ENCODE results near the gene SGMS2. TPM values are rescaled to one million over a fixed set of nuclear protein-coding genes. Genes with fewer than 3 reads are reported as not detected.

The SGMS2 gene
- total and polyA plus RNA-seq, 2 of the 4 experiments (the other 2 are of a cell fraction), result 13.4 to 37.5 TPM

GRCh38 chr4:107854356-107855022 lies 29.8 kb downstream of the SGMS2 start:
- Histone ChIP-seq H3K27me3 (ENCODE audit: control insufficient read depth, insufficient read depth, low read length) (no peaks in the 10 kb centered on the region), H3K4me2 (ENCODE audit: low read depth, low read length) (no peak overlapping the region), H3K4me1 (ENCODE audit: control insufficient read depth, insufficient read depth, low read length) (no peaks in the 10 kb centered on the region), H3K9me3 (ENCODE audit: control insufficient read depth, insufficient read depth, low read length) (no peaks in the 10 kb centered on the region), H2BK120ac (ENCODE audit: low read depth, low read length) (no peak overlapping the region), H3K36me3 (ENCODE audit: control insufficient read depth, insufficient read depth, low read length) (no peaks in the 10 kb centered on the region), H2BK20ac (ENCODE audit: low read depth, low read length) (no peak overlapping the region), H2AFZ (replicated peaks; ENCODE audit: low read length, poor library complexity) (no peak overlapping the region), H3K23ac (ENCODE audit: low read depth, low read length) (no peak overlapping the region), H3K9me1 (ENCODE audit: insufficient read depth, low read length) (no peaks in the 10 kb centered on the region), H4K5ac (ENCODE audit: low read depth, low read length) (no peak overlapping the region), H4K20me1 (ENCODE audit: insufficient read depth, low read length) (no peaks in the 10 kb centered on the region; the same call in 1 of the 2 replicates), H3K79me1 (ENCODE audit: low read depth in 1 of 2, low read length in 2 of 2) (peaks cover 0 to 14% of the 10 kb centered on the region in 2 experiments; a peak in 1 of 4 replicates), H3K27ac (ENCODE audit: insufficient read depth, low read length) (no peak overlapping the region), H3K4ac (ENCODE audit: low read depth, low read length) (no peak overlapping the region), H4K8ac (ENCODE audit: low read depth in 2 of 2, low read length in 2 of 2) (no peak overlapping the region), H3K4me3 (ENCODE audit: insufficient read depth, low read depth, low read length) (no peak overlapping the region), H3K9ac (ENCODE audit: low read depth, low read length) (no peak overlapping the region), H2BK5ac (ENCODE audit: low read depth, low read length, poor library complexity, severe bottlenecking) (no peak overlapping the region), H3K14ac (replicated peaks; ENCODE audit: low read depth, low read length) (no peak overlapping the region), H4K91ac (ENCODE audit: insufficient read depth, low read depth, low read length) (no peak overlapping the region), H3K56ac (ENCODE audit: extremely low read depth, insufficient read depth, low read length) (no peak overlapping the region), H2BK15ac (ENCODE audit: low read depth, low read length) (no peak overlapping the region), H2AK5ac (ENCODE audit: low read depth, low read length) (no peak overlapping the region), H3K18ac (ENCODE audit: low read depth, low read length) (no peak overlapping the region), H2AK9ac (replicated peaks; ENCODE audit: low read depth, low read length, poor library complexity) (no peak overlapping the region)
- DNase-seq (peak; percentile 14), ATAC-seq (ENCODE audit: low read depth) (no peak)
- ChIA-PET CTCF (no interaction called here), POLR2A (ENCODE audit: unreplicated experiment) (interaction anchor here (0.6 kb wide), 1 partner anchor 18 kb away, joined by 5 read pairs; no protein-coding TSS in a partner anchor)
- WGBS, 2 experiments (ENCODE audit: extremely low coverage in 2 of 2, insufficient read length in 1 of 2), result no CpG with 5 or more reads among the region's 3 CpGs
- in situ Hi-C loops (cut with MboI; ENCODE audit: low sequenced_read_pairs), result no loop called here
- dilution Hi-C loops (cut with HindIII; ENCODE audit: low sequenced_read_pairs, unreplicated experiment), result no loop called here
- intact Hi-C loops (cut with micrococcal nuclease), result no loop called here
- BruUV-seq (replicated peaks), result no TSS peak
- TF ChIP-seq RFX5 (IDR thresholded peaks at IDR 0.05; ENCODE audit: low read depth, low read length) (no peak), NFE2L2 (IDR thresholded peaks at IDR 0.05; ENCODE audit: low read depth, low read length) (no peak), CEBPB (IDR thresholded peaks at IDR 0.05; ENCODE audit: low read depth, low read length) (no peak), FOS (IDR thresholded peaks at IDR 0.05; ENCODE audit: low read depth, low read length) (no peak), CHD1 (IDR thresholded peaks at IDR 0.05; ENCODE audit: low read depth, low read length) (no peak), RAD21 (IDR thresholded peaks at IDR 0.05; ENCODE audit: low read length) (no peak), BHLHE40 (IDR thresholded peaks at IDR 0.05; ENCODE audit: low read depth, low read length) (no peak), CTCF (conservative IDR thresholded peaks at IDR 0.05; ENCODE audit: low read depth, low read length) (no peak), MAFK (IDR thresholded peaks at IDR 0.05; ENCODE audit: low read depth, low read length) (no peak), ELK1 (IDR thresholded peaks at IDR 0.05; ENCODE audit: borderline replicate concordance, low read depth, low read length) (no peak), SMC3 (IDR thresholded peaks at IDR 0.05; ENCODE audit: low read depth, low read length) (no peak), RCOR1 (IDR thresholded peaks at IDR 0.05; ENCODE audit: insufficient replicate concordance, low read length) (no peak), MAZ (IDR thresholded peaks at IDR 0.05; ENCODE audit: borderline replicate concordance, low read depth, low read length) (no peak), POLR2A (IDR thresholded peaks at IDR 0.05; ENCODE audit: low read depth, low read length) (no peak), MXI1 (IDR thresholded peaks at IDR 0.05; ENCODE audit: borderline replicate concordance, low read depth, low read length) (no peak)
- TF ChIP-seq, protein P1, sequence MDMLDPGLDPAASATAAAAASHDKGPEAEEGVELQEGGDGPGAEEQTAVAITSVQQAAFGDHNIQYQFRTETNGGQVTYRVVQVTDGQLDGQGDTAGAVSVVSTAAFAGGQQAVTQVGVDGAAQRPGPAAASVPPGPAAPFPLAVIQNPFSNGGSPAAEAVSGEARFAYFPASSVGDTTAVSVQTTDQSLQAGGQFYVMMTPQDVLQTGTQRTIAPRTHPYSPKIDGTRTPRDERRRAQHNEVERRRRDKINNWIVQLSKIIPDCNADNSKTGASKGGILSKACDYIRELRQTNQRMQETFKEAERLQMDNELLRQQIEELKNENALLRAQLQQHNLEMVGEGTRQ (IDR thresholded peaks at IDR 0.05; ENCODE audit: low read depth, low read length), result no peak
